ENCODE measurements around the gene PTPRM. TPM values are rescaled to one million over a fixed set of nuclear protein-coding genes. Genes with fewer than 3 reads are reported as not detected.

Gene PTPRM
- total RNA-seq, 1 experiment from 2014 or later = 14.5 TPM

- ATAC-seq (no peak), DNase-seq (ENCODE audit: low read depth, low spot score) (no peak)
- no peak overlapping the region for H3K4me2 ChIP-seq (ENCODE audit: low read length)
- no peak overlapping the region for H3K9ac ChIP-seq (ENCODE audit: low read length)
- no peak overlapping the region for H3K4me3 ChIP-seq (replicated peaks in 1 of 2; ENCODE audit: low read depth in 1 of 2, low read length in 2 of 2)
- ChIA-PET RAD21 (ENCODE audit: low non-redundant PET in 1 of 2, low total read pairs in 2 of 2, uncharacterized antibody in 2 of 2, unreplicated experiment in 2 of 2) (no interaction called here), POLR2A (no interaction called here), CTCF (no interaction called here)
- H3K36me3 ChIP-seq (ENCODE audit: control insufficient read depth in 1 of 2, insufficient read depth in 2 of 2, low read length in 2 of 2) = no peaks in the 10 kb centered on the region
- H3K4me1 ChIP-seq (ENCODE audit: control insufficient read depth in 1 of 2, insufficient read depth in 2 of 2, low read length in 2 of 2) = peaks cover 4 to 5% of the 10 kb centered on the region in 2 experiments; a peak in 2 of 4 replicates
- H3K27ac ChIP-seq (ENCODE audit: low read depth, low read length) = no peak overlapping the region
- no peaks in the 10 kb centered on the region for H4K20me1 ChIP-seq (ENCODE audit: insufficient read depth)
- TF ChIP-seq ZNF274 (IDR thresholded peaks at IDR 0.05; ENCODE audit: low read depth, low read length) = no peak
- no peak for TF ChIP-seq ATF3 (IDR thresholded peaks at IDR 0.05)
- TF ChIP-seq CEBPB (IDR thresholded peaks at IDR 0.05; ENCODE audit: low read depth) = no peak
- TF ChIP-seq, protein P1, sequence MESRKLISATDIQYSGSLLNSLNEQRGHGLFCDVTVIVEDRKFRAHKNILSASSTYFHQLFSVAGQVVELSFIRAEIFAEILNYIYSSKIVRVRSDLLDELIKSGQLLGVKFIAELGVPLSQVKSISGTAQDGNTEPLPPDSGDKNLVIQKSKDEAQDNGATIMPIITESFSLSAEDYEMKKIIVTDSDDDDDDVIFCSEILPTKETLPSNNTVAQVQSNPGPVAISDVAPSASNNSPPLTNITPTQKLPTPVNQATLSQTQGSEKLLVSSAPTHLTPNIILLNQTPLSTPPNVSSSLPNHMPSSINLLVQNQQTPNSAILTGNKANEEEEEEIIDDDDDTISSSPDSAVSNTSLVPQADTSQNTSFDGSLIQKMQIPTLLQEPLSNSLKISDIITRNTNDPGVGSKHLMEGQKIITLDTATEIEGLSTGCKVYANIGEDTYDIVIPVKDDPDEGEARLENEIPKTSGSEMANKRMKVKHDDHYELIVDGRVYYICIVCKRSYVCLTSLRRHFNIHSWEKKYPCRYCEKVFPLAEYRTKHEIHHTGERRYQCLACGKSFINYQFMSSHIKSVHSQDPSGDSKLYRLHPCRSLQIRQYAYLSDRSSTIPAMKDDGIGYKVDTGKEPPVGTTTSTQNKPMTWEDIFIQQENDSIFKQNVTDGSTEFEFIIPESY (IDR thresholded peaks at IDR 0.05; ENCODE audit: extremely low read depth, insufficient replicate concordance, low read length) = no peak
- TF ChIP-seq POLR2AphosphoS5 (IDR thresholded peaks at IDR 0.05; ENCODE audit: low read depth, low read length) = no peak
- TF ChIP-seq TCF7L2 (IDR thresholded peaks at IDR 0.05; ENCODE audit: borderline replicate concordance, extremely low read depth, insufficient read depth, insufficient read length) = no peak
- TF ChIP-seq JUND (IDR thresholded peaks at IDR 0.05) = no peak
- TF ChIP-seq EZH2 (IDR thresholded peaks at IDR 0.05) = no peak
- no peak for TF ChIP-seq YY1 (IDR thresholded peaks at IDR 0.05; ENCODE audit: extremely low read depth, insufficient replicate concordance, low read depth, low read length)
- TF ChIP-seq REST (IDR thresholded peaks at IDR 0.05; ENCODE audit: low read depth) = no peak
- no peak for TF ChIP-seq SRF (IDR thresholded peaks at IDR 0.05; ENCODE audit: low read depth)
- TF ChIP-seq RAD21 (IDR thresholded peaks at IDR 0.05; ENCODE audit: low read depth) = no peak
- no peaks in the 10 kb centered on the region for H3K79me2 ChIP-seq (ENCODE audit: insufficient read depth, low read length)
- H3K9me2 ChIP-seq (ENCODE audit: insufficient read depth) = no peaks in the 10 kb centered on the region
- H2AFZ ChIP-seq (ENCODE audit: low read depth, low read length, poor library complexity, severe bottlenecking) = no peak overlapping the region
- no TSS peak for BruUV-seq (replicated peaks)
- intact Hi-C loops (cut with micrococcal nuclease) = no loop called here
- H3K9me3 ChIP-seq (ENCODE audit: control insufficient read depth in 1 of 2, insufficient read depth in 1 of 2, low read depth in 1 of 2, low read length in 2 of 2) = no peaks in the 10 kb centered on the region
- H3K27me3 ChIP-seq (ENCODE audit: insufficient read depth, low read length) = 0 out of 2 replicates have a peak, but pooled peaks cover 2% of the 10 kb centered on the region
Observed at GRCh38 chr18:8298186-8298585, 731.1 kb downstream of the PTPRM start.

Data from HCT116 (cell line).